NK-92 treated with Interleukin-12 subunit alpha and Interleukin-12 subunit beta, amount 100 ng/mL, for 24 hours (cell line): ENCODE measurements around the gene ZSCAN21.
A peak's percentile ranks its signal among the peaks of the same experiment; 100 is the strongest.
"Not testable (repeated sequence)": the region's sequence is repeated elsewhere in the genome, so short reads cannot be mapped to it uniquely, and the experiment has no call there.

Source experiments
- DNase-seq: peaks from one replicate; lab custom pipeline; 2025; lab: John Stamatoyannopoulos, UW

The ZSCAN21 gene

DNA sequence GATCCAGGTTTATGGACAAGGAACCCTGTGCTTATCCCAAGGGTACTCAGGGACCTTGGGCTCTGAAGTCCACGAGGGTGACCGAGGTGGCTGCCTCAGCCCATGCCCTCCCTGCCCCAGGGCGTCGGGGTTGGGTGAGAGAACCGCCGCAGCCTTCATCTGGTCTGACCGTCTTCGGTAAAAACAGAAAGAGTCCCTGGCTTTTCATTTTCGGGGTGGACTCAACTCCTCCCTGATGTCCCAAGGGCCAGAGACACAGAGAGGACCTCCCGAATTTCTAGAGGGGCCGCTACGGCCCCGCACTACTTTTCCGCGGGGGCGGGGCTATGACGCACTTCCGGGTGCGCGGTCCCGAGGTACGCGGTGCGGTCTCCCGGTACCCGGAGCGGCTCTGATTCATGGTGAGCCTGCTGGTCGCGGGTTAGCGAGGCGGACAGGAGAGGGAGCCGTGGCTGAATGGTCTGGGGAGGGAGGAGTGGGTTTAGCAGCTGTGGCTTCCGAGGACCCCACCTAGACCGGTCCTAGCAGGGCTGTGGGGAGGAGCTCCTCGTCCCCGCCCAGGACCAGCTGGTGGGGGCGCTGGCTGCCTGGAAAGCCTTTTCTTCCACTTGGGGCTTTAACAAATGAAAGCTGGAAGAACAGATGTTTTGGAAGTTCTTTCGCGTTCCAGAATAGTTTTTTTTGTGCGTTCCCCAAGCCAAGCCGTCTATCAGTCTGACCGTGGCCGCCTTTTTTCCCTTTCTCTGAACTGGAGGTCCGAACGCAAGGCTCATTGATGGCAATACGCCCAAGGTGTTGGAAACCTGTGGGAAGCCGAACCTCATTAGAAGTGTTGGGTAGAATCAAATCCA, at the start of gene ZSCAN21:
Gene ZSCAN21 (plus strand): TSS at position 334 of the 851 bp plus-strand sequence. CDS start 7,233 bp downstream, outside the sequence.
- DNase-seq = peak; percentile 82

DNA sequence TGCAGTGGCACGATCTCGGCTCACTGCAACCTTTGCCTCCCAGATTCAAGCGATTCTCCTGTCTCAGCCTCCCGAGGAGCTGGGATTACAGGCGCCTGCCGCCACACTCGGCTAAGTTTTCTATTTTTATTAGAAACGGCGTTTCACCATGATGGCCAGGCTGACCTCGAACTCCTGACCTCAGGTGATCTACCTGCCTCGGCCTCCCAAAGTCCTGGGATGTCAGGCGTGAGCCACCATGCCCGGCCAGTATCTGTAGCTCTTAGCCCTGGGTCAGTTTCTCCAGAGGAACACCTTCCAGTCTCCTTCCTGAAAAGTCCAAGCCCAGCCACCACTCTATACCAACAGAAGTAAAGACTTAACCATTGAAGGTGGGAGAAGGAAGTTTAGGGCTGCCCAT, 49.3 kb upstream of the ZSCAN21 start:
- DNase-seq = no peak

DNA sequence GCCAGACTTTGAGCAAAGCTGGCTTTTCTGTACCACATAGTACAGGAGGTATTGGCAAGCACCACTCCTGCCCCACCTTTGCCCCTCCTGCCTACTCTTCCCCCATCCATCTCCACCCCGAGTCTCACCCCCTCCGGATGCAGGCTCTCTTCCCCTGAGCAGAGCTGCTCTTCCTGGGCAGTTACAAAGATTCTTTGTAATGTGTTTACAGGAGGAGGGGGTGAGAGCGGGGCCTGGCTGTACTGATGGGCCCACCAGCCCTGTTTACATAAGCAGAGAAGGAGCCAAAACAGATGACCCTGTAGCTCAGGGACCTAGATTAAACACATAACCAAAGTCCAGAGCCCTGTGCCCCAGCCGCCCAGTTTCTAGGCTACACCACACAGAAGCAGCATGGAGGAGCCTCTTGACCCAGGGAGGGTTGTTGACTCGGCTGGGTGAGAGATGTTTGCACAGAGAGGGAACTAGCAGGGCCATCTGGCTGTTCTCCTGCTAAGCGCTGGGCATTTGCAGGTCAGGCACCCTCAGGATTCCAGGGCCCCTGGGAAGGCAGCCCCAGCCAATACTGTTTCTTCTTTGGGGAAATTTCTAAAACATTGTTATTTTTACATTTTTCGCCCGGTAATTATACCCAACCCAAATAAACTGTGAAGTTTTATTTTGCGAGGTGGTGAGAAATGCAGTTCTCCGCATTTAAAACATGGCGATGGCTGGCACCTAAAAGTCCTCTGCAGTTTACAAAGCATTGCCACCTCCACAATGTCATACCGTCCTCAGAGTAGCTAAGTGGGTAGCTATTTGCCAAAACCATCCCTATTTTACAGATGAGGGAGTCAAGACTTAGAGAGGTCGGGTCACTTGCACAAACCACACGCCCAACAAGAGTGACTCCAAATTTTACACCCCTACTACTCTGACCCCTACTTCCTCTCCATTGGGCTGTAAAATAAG, 45.6 kb upstream of the ZSCAN21 start:
- no peak for DNase-seq

DNA sequence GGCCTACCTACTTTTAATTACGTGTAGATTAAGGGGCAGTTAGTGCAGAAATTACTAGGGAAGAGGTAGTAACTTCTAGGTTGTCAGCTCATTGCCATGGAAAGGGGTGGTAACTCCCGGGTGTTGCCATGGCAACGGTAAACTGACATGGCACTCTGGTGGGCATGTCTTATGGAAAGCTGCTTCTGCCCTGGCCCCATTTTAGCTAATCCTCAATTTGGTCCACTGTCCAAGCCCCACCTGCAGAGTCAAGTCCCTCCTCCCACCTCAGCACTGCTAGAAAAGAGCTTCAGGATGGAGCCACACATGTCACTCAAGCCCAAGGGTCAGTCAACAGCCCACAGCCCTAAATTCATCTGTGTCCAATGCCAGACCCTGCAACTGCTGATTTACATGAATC, 41.7 kb upstream of the ZSCAN21 start:
- DNase-seq = no peak

DNA sequence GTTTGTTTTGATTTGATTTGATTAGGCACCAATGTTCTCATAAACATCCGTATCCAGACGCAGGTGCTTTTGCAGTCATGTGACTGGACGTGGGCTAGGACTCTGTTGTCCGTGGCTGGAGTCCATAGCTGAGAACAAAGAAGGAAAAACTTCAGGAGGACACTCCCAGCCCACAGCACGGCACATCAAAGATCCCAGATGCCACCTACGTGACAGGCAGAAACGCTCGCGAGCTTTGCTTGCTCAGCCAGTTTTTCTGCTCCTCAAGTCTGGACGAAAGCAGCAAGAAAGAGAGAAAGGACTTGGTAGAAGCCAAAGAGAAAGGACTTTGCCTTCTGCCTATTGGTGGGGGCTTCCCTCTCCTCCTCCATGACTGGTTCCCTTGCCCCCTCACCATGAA, 41.0 kb upstream of the ZSCAN21 start:
- no peak for DNase-seq

DNA sequence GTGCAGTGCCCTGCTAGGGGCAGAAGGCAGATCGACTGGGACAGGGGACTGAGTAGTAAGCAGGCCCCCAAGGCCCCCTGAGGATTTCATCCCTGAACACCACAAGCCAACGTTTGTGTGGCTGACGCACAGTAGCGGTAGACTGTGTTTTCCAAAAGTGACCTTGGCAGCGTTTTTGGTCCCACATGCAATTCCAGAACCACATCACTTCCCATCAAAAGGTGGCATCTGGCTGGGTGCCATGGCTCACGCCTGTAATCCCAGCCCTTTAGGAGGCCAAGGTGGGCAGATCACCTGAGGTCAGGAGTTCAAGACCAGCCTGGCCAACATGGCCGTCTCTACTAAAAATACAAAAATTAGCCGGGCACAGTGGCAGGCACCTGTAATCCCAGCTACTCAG, 39.6 kb upstream of the ZSCAN21 start:
- not testable (repeated sequence) for DNase-seq

DNA sequence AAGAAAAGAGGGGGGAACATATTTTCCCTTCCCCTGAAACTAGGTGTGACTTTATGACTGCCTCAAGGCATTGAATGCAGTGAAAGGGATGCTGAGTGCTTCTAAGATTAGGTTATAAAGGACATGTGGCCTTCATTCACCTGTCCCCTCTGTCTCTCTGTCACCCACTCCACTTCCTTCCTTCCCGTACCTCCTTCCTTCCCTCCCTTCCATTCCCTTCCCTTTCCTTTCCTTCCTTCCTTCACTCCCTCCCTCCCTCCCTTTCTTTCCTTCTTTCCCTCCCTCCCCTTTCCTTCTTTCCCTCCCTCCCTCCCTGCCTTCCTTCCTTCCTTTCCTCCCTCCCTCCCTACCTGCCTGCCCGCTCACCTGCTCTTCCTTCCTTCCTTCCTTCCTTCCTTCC, 38.7 kb upstream of the ZSCAN21 start:
- DNase-seq = no peak

DNA sequence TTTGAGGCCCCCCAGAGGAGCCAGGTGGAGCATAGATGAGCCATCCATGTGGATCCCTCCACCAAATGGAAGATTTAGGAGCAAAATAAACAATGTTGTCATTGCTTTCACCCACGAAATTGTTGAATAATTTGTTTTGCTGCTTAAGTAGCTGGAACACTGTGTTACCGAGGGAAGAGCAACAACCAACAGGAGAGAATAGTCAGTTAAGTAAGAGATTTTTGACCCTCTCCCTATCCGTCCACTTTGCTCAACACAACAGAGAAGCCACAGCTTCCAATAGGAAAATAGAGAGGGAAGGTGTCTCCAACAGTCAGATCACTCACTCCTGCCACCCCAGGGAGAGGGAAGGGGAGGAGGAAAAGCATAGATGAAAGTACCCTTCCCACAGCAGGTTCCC, 38.1 kb upstream of the ZSCAN21 start:
- no peak for DNase-seq

DNA sequence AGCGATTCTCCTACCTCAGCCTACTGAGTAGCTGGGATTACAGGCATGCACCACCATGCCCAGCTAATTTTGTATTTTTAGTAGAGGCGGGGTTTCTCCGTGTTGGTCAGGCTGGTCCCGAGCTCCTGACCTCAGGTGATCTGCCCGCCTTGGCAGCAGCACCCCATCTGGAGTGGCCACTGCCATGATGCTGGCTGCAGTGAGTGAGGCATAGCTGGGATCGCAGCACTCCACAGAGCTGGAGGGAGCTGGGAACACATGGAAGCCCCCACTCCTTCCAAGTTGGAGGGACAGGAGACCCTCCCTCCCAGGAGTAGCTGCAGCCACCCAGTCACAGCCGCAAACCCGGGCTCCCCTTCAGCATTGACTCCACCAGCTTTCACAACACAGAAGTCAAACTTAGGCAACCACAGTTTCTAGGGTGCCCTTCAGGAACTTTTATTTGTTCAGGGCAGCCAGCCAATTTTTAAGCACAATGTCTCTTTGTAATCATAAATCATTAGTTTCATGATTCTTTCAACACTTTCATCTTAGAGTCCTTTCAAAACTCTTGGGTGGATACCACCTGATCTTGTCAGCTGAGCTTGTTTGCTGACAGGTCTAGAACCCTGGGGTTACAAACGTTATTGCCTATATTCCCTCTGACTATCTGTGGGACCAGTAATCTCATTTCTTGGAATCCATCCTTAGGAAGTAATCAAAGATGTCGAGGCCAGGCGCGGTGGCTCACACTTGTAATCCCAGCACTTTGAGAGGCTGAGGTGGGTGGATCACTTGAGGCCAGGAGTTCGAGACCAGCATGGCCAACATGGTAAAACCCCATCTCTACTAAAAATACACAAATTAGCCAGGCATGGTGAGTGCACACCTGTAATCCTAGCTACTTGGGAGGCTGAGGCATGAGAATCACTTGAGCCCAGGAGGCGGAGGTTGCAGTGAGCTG, 36.9 kb upstream of the ZSCAN21 start:
- not testable (repeated sequence) for DNase-seq

DNA sequence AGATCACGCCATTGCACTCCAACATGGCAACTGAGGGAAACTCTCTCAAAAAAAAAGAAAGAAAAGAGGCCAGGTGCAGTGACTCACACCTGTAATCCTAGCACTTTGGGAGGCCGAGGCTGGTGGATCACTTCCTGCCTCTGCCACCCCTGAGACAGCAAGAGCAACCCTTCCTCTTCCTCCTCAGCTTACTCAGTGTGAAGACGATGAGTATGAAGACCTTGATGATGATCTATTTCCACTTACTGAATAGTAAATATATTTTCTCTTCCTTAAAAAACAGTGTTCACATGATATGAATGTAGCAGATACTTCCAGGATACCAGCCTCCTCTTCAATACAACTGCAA, 36.3 kb upstream of the ZSCAN21 start:
- peak; percentile 30 for DNase-seq

DNA sequence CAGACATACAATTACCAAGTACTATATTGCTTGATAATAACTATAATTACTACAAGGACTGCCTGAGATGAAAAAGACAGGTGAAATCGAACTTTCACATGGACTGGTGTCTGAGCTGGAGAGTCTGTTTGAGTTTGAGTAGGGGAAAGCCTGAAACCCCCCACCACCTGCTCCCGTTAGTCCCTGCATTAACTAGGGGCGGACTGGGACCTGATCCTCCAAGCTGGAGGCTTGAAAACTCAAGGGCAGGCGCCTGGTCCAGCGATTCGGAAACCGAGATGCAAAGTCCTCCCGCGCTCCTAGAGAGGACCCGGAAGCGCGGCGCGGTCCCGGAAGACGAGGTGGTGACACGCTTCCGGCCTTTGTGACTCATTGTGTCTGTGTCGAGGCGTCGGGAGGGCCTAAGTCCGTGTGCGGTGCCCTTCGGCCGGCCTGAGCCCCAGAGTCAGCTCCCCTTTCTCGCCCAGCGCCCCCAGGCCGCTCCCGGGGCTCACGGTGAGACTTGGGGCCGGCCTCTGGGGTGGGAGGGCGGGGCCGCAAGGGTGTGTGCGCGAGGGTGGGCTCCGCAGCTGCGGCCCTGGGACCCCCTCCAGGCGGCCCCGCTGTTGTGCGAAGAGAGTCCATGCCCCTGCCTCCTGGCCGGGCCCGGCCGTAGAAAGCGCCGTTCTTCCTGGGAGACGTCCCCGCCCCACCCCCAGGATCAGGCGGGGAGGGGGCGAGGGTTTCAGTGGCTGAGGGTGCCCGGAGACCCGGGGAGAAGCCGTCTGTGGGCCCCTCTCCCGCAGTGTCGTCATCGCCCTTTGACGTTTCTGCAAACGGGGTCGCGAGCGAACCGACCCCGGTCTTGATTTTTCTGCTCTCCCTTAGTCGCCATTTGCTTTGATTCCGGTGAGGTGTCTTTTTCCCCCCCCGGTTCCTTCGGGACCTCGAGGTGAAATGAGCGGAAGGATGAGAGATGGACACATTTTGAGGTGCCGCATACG, 34.1 kb upstream of the ZSCAN21 start, which contains the start of gene ZKSCAN1:
Gene ZKSCAN1 (plus strand): TSS at position 365 of the 983 bp plus-strand sequence. CDS start 7,911 bp downstream, outside the sequence.
- peak; percentile 77 for DNase-seq

DNA sequence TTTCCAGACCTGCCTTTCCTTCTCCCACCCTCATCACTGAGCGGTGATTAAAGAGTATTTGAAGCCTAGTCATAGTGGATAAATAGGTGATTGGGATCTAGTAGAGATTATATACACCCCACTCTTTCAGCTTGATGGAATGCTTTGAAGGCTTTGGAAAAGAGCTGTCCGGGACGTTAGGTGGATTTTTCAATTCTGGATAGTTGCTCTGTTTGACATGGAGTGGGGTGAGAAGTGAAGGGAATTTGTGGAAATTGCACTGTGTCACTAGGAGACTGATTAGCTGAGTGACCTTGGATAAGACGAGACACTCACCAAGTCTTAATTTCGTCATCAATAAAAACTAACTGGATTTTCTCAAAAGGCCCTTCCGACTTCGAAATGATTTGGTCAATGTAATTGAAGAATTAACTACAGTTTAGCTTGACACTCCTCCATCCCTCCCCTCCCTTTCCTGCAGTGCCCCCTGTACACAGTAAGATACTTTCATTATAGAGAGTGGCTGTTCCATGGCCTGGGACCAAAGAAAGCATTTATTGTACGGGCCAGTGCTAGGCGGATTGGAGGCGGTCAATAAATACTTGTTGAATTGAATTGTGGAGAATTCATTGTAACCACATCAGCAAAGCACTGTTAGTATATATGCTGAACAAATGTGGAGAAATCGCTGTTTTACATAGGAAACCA, 33.2 kb upstream of the ZSCAN21 start:
- no peak for DNase-seq

DNA sequence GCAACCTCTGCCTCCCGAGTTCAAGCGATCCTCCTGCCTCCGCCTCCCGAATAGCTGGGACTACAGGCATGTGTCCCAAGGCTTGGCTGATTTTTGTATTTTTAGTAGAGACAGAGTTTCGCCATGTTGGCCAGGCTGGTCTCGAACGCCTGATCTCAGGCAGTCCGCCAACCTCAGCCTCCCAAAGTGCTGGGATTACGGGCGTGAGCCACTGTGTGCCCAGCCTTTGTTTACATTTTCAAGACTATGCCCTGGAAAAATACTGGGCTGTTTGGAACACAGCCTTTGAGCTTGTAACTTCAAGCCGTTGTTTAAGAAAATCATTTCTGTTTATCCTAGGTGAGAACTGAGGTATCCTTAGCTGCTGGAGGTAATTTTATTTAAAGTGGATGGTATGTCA, 32.3 kb upstream of the ZSCAN21 start:
- no peak for DNase-seq

DNA sequence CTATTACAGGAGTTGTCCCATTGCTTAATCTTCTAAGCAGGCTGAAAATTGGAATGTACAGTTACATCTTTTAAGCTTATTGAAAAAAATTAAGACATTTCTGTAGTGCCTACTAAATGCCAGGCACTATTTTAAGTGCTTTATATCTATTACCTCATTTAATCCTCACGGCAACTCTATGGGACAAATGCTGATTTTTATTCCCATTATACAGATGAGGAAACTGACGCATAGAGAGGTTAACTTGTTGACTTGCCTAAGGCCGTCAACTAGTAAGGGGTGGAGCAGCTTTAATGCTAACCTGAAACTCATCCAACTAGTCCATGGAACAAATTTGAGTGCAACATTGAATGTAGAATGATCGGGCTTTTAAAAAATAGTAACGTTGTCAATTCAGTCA, 31.7 kb upstream of the ZSCAN21 start:
- no peak for DNase-seq

DNA sequence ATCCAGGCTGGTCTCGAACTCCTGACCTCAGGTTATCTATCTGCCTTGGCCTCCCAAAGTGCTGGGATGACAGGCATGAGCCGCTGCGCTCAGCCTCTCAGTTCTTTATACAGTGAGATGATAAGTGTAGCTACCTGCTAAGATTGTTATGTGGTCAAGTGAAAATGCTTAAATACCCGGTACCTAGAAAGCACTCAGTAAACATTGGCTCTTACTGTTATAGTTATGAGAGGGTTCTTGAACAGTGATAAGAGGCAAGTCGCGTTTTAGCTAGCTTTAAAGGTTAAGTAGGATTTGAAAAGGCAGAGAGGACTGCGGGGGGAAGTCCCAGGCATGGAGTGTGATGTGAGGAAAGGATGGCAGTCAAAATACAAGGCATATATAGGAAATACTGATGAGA, 29.7 kb upstream of the ZSCAN21 start:
- no peak for DNase-seq

DNA sequence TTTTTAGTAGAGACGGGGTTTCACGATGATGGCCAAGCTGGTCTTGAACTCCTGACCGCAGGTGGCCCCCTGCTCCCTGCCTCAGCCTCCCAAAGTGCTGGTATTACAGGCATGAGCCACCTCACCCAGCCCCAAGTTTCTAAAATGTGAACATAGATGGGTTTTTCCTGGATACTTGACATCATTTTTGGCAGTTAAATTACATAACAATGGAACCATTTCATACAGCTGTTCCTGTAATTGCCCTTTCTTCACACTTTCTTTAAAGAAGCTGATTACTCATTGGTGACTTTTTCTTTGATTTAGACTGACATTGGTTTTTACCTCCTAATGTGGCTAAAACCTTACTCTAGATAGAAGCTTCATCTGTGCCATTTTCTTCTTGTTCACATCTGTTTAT, 28.3 kb upstream of the ZSCAN21 start:
- no peak for DNase-seq

DNA sequence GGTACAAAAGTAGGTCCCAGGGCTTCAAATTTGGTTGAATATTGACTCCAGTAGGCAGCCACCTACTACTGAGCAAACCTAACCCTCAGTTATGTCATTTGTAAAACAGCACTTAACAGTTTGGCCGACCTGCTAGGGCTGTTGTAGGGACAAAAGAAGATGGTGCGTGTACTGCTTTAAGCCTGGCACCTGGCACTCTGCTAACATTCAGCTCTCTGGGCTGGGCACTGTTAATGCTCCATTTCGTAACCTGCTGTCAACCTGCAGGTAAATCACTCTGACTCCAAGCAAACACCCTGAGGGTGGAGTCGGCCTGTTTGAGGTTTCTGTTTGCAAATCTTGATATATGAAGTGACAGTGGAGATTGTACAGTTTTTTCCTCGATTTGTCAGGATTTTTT, 27.0 kb upstream of the ZSCAN21 start:
- DNase-seq = no peak

DNA sequence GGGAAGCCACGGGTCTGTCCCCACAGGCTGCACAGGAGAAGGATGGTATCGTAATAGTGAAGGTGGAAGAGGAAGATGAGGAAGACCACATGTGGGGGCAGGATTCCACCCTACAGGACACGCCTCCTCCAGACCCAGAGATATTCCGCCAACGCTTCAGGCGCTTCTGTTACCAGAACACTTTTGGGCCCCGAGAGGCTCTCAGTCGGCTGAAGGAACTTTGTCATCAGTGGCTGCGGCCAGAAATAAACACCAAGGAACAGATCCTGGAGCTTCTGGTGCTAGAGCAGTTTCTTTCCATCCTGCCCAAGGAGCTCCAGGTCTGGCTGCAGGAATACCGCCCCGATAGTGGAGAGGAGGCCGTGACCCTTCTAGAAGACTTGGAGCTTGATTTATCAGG, 26.0 kb upstream of the ZSCAN21 start:
- no peak for DNase-seq

DNA sequence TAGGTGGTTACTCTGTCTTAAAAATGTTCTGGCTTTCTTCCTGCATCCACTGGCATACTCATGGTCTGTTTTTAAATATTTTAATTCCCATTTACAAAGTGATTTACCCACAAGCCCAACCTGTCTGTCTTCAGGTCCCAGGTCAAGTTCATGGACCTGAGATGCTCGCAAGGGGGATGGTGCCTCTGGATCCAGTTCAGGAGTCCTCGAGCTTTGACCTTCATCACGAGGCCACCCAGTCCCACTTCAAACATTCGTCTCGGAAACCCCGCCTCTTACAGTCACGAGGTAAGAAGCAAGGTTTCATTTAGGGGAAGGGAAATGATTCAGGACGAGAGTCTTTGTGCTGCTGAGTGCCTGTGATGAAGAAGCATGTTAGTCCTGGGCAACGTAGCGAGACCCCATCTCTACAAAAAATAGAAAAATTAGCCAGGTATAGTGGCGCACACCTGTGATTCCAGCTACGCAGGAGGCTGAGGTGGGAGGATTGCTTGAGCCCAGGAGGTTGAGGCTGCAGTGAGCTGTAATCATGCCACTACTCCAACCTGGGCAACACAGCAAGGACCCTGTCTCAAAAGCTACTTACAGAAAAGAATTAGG, 25.5 kb upstream of the ZSCAN21 start:
- no peak for DNase-seq

DNA sequence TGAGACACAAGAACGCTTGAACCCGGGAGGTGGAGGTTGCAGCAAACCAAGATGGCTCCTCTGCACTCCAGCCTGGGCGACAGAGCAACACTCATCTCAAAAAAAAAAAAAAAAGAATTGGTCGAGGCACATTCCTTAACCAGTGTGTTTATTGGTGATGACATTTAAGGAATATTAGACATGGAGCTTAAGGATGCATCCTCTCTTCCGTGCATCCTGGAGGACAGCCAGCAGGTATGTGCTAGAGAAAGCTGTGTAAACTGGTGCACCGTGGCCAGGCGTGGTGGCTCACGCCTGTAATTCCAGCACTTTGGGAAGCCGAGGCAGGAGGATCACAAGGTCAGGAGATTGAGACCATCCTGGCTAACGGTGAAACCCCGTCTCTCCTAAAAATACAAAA, 22.4 kb upstream of the ZSCAN21 start:
- DNase-seq = no peak
